Mucosa of stomach (tissue), 1 donor: Measurements from ENCODE around the gene FRMD4A.

Experiments
- H3K27me3 ChIP-seq: one replicate; pipeline ENCODE4 v1.7.0; 2013; ENCODE audit warnings: mild to moderate bottlenecking, low read length; ENCODE audit not compliant: control insufficient read depth, insufficient read depth
- H3K36me3 ChIP-seq: one replicate; pipeline ENCODE4 v1.7.0; 2013; ENCODE audit warnings: low read length; ENCODE audit not compliant: control insufficient read depth, insufficient read depth
- H3K4me1 ChIP-seq: one replicate; pipeline ENCODE4 v1.7.0; 2013; ENCODE audit warnings: mild to moderate bottlenecking, low read length; ENCODE audit not compliant: control insufficient read depth, insufficient read depth
- H3K4me3 ChIP-seq: one replicate; pipeline ENCODE4 v1.7.0; 2013; ENCODE audit warnings: low read length
- H3K9ac ChIP-seq: one replicate; pipeline ENCODE4 v1.7.0; 2013; ENCODE audit warnings: mild to moderate bottlenecking, low read length, moderate library complexity
- H3K9me3 ChIP-seq: one replicate; pipeline ENCODE4 v1.7.0; 2013; ENCODE audit warnings: mild to moderate bottlenecking, low read length, moderate library complexity; ENCODE audit not compliant: control insufficient read depth
- donor health status: Pancreatic carcinoma.

Gene FRMD4A

GRCh38 chr10:13736506-13736905 lies 594.2 kb downstream of the FRMD4A start:
- no peak overlapping the region for H3K9ac ChIP-seq
- H3K36me3 ChIP-seq, result no peaks in the 10 kb centered on the region
- no peaks in the 10 kb centered on the region for H3K27me3 ChIP-seq
- H3K4me1 ChIP-seq, result no peaks in the 10 kb centered on the region
- no peak overlapping the region for H3K4me3 ChIP-seq
- H3K9me3 ChIP-seq, result no peaks in the 10 kb centered on the region

GRCh38 chr10:13734151-13734550 lies 596.6 kb downstream of the FRMD4A start:
- Histone ChIP-seq H3K4me3 (no peak overlapping the region), H3K9me3 (no peaks in the 10 kb centered on the region), H3K27me3 (no peaks in the 10 kb centered on the region), H3K4me1 (no peaks in the 10 kb centered on the region), H3K9ac (no peak overlapping the region), H3K36me3 (no peaks in the 10 kb centered on the region)

GRCh38 chr10:13733071-13733470 lies 597.7 kb downstream of the FRMD4A start:
- Histone ChIP-seq H3K36me3 (no peaks in the 10 kb centered on the region), H3K4me3 (no peak overlapping the region), H3K9me3 (no peaks in the 10 kb centered on the region)

GRCh38 chr10:13732465-13732881 lies 598.3 kb downstream of the FRMD4A start:
- H3K9ac ChIP-seq, result no peak overlapping the region
- no peaks in the 10 kb centered on the region for H3K36me3 ChIP-seq
- no peaks in the 10 kb centered on the region for H3K9me3 ChIP-seq
- no peaks in the 10 kb centered on the region for H3K27me3 ChIP-seq
- no peaks in the 10 kb centered on the region for H3K4me1 ChIP-seq
- no peak overlapping the region for H3K4me3 ChIP-seq

More at GRCh38 chr10:13733071-13733470, 597.7 kb downstream of the FRMD4A start:
- H3K27me3 ChIP-seq, result no peaks in the 10 kb centered on the region
- no peaks in the 10 kb centered on the region for H3K4me1 ChIP-seq
- no peak overlapping the region for H3K9ac ChIP-seq

- Histone ChIP-seq H3K36me3 (no peaks in the 10 kb centered on the region), H3K4me1 (no peaks in the 10 kb centered on the region), H3K9me3 (no peaks in the 10 kb centered on the region), H3K27me3 (no peaks in the 10 kb centered on the region), H3K4me3 (no peak overlapping the region), H3K9ac (no peak overlapping the region)
Observed at GRCh38 chr10:13731799-13732198, 598.9 kb downstream of the FRMD4A start.

GRCh38 chr10:13730956-13731355 lies 599.8 kb downstream of the FRMD4A start:
- H3K36me3 ChIP-seq, result no peaks in the 10 kb centered on the region
- H3K9ac ChIP-seq, result no peak overlapping the region
- no peaks in the 10 kb centered on the region for H3K4me1 ChIP-seq
- no peaks in the 10 kb centered on the region for H3K27me3 ChIP-seq
- no peak overlapping the region for H3K4me3 ChIP-seq
- no peaks in the 10 kb centered on the region for H3K9me3 ChIP-seq

- H3K36me3 ChIP-seq, result no peaks in the 10 kb centered on the region
- no peak overlapping the region for H3K9ac ChIP-seq
- no peaks in the 10 kb centered on the region for H3K4me1 ChIP-seq
- H3K9me3 ChIP-seq, result no peaks in the 10 kb centered on the region
- H3K27me3 ChIP-seq, result no peaks in the 10 kb centered on the region
- no peak overlapping the region for H3K4me3 ChIP-seq
Observed at GRCh38 chr10:13730306-13730652, 600.4 kb downstream of the FRMD4A start.

GRCh38 chr10:13729586-13730305 lies 601.0 kb downstream of the FRMD4A start:
- Histone ChIP-seq H3K36me3 (no peaks in the 10 kb centered on the region), H3K9me3 (no peaks in the 10 kb centered on the region), H3K4me3 (no peak overlapping the region), H3K4me1 (no peaks in the 10 kb centered on the region), H3K27me3 (no peaks in the 10 kb centered on the region), H3K9ac (no peak overlapping the region)

- no peak overlapping the region for H3K9ac ChIP-seq
- H3K4me1 ChIP-seq, result no peaks in the 10 kb centered on the region
- H3K27me3 ChIP-seq, result no peaks in the 10 kb centered on the region
- no peaks in the 10 kb centered on the region for H3K36me3 ChIP-seq
- no peaks in the 10 kb centered on the region for H3K9me3 ChIP-seq
- H3K4me3 ChIP-seq, result no peak overlapping the region
Observed at GRCh38 chr10:13728898-13729535, 601.7 kb downstream of the FRMD4A start.

- no peaks in the 10 kb centered on the region for H3K27me3 ChIP-seq
- H3K4me1 ChIP-seq, result no peaks in the 10 kb centered on the region
- H3K9me3 ChIP-seq, result no peaks in the 10 kb centered on the region
- no peak overlapping the region for H3K9ac ChIP-seq
- no peak overlapping the region for H3K4me3 ChIP-seq
- H3K36me3 ChIP-seq, result no peaks in the 10 kb centered on the region
Observed at GRCh38 chr10:13725594-13725993, 605.1 kb downstream of the FRMD4A start.

- H3K9me3 ChIP-seq, result no peaks in the 10 kb centered on the region
- no peaks in the 10 kb centered on the region for H3K27me3 ChIP-seq
- no peak overlapping the region for H3K4me3 ChIP-seq
- peaks cover 2% of the 10 kb centered on the region for H3K4me1 ChIP-seq
- no peak overlapping the region for H3K9ac ChIP-seq
- no peaks in the 10 kb centered on the region for H3K36me3 ChIP-seq
Observed at GRCh38 chr10:13724484-13724883, 606.2 kb downstream of the FRMD4A start.

GRCh38 chr10:13722747-13723653 lies 607.7 kb downstream of the FRMD4A start:
- Histone ChIP-seq H3K27me3 (no peaks in the 10 kb centered on the region), H3K9ac (no peak overlapping the region), H3K36me3 (no peaks in the 10 kb centered on the region), H3K4me3 (no peak overlapping the region), H3K9me3 (no peaks in the 10 kb centered on the region), H3K4me1 (peaks cover 17% of the 10 kb centered on the region)
